Adrenal gland (tissue), 5 donors: ENCODE data around the gene DIAPH2.

Experiments used
- POLR2A ChIP-seq, 2 donors: fragments of 450-650 bp; IDR thresholded peaks; one replicate each; pipeline ENCODE4 v1.6.1; 2017; ENCODE audit warnings: antibody characterized with exemption in 2 of 2, mild to moderate bottlenecking in 2 of 2, moderate library complexity in 1 of 2
- TF ChIP-seq, protein P1 (sequence below), 6 experiments: fragments of 450-650 bp in 4 of 6; fragments of 200-600 bp in 2 of 6; sonication (generic) in 1 of 6; IDR thresholded peaks; 1 replicate in 5 of 6; 2 replicates in 1 of 6; pipeline versions ENCODE4 v1.5.1 to v1.8.0; 2016 to 2021; ENCODE audit warnings: antibody characterized with exemption in 6 of 6, mild to moderate bottlenecking in 2 of 6, moderate library complexity in 1 of 6
- donor health status: DM: no; HTN: no; CAD: no.

DNA sequence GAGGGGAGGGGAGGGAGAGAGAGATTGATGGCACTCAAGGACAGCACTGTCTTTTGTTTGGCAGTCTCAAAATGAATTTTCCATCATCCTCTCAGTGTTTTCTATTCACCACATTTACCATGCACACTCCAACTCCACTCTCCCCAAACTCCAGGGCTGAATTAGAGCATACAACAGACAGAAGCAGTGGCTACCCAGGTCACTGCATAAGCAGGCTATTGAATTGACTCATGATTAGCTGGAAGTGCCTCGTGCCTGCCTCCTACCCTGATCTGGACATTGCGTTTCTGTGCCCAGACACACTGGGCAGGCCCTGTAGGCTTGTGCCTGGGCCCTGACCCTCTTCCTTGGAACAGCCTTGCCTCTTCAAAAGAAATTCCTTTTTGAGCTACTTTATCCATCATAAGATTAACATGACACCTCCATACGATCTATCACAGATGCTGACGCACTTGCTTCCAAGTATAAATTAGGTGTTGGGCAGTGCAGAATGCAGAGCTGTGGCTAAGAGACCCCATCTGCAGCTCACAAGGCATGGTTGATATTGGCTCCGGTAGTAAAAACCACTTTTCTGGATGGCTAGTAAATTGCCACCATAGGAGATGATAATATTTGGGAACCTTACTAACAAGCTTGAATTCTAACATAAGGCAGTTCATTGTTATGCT, 952.0 kb downstream of the DIAPH2 start:
- TF ChIP-seq, protein P1, sequence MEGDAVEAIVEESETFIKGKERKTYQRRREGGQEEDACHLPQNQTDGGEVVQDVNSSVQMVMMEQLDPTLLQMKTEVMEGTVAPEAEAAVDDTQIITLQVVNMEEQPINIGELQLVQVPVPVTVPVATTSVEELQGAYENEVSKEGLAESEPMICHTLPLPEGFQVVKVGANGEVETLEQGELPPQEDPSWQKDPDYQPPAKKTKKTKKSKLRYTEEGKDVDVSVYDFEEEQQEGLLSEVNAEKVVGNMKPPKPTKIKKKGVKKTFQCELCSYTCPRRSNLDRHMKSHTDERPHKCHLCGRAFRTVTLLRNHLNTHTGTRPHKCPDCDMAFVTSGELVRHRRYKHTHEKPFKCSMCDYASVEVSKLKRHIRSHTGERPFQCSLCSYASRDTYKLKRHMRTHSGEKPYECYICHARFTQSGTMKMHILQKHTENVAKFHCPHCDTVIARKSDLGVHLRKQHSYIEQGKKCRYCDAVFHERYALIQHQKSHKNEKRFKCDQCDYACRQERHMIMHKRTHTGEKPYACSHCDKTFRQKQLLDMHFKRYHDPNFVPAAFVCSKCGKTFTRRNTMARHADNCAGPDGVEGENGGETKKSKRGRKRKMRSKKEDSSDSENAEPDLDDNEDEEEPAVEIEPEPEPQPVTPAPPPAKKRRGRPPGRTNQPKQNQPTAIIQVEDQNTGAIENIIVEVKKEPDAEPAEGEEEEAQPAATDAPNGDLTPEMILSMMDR (IDR thresholded peaks at IDR 0.05): no peak
- TF ChIP-seq POLR2A (IDR thresholded peaks at IDR 0.05): no peak
